NCI-H1930 (cell line): ENCODE data around the gene ADIPOR2.

ENCODE experiments used
- DNase-seq, 2 experiments: peaks; one replicate each; lab custom pipeline; 2025; lab: John Stamatoyannopoulos, UW

ADIPOR2 gene

DNA sequence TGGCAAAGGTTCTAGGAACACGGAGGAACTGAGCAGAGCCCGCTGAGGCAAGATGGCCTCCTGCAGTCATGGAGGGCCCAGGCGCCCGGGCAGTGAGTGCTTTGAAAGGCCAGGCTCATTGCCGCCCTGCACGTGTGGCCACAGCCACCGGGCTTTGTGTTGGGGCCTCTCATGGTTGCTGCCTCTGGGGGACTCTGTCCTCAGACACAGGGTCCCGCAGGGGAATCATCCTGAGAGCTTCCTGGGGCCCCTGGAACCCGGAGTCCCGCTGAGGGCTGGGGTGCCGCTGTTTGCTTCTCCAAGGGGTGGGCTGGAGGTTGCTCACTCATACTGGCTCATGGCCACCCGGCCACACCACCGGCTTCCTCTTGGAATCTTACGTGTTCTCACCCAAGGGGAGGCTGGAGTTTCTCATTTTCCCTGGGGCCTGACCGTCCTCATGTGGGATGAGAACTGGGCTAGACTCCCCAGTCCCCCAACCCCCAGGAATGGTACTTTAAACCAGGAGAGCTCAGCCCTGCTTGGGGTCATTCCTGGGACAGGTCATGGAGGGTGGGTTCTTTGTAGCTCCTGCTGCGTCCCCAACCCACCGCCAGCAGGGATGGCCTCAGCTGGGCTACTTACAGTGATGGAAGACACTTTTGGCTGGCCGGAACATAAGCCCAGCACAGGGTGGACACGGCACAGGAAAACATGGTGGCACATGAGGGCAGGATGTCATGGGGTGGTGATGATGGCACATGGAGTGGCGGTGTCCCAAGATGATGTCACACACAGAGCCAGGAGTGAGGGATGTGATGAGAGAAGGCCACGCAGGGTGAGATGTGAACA lies 108.4 kb downstream of the ADIPOR2 start:
- DNase-seq: no peak

DNA sequence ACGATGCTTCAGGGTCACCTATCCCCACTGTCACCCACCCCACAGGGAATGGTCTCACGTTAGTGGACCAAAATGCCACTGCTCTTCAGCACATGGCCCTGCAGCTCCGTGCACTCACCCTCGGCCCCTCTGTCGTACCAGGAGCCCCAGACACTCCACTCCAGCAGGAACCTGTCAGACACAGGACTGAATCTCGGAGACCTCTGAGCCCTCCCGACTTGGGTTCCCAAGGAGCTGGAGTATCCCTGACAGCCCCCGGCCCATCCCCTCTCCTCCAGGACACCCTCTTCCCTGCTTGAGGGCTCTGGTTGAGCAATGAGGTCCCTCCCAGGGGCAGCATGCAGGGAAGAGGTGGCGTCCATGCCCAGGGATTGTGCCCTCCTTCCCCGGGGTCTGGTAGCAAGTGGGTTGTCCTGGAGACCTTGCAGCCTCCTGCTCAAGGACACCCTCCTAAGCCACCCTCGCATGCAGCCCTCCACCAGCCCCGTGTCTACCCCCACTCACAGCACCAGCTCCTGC lies 109.1 kb downstream of the ADIPOR2 start:
- no peak for DNase-seq

DNA sequence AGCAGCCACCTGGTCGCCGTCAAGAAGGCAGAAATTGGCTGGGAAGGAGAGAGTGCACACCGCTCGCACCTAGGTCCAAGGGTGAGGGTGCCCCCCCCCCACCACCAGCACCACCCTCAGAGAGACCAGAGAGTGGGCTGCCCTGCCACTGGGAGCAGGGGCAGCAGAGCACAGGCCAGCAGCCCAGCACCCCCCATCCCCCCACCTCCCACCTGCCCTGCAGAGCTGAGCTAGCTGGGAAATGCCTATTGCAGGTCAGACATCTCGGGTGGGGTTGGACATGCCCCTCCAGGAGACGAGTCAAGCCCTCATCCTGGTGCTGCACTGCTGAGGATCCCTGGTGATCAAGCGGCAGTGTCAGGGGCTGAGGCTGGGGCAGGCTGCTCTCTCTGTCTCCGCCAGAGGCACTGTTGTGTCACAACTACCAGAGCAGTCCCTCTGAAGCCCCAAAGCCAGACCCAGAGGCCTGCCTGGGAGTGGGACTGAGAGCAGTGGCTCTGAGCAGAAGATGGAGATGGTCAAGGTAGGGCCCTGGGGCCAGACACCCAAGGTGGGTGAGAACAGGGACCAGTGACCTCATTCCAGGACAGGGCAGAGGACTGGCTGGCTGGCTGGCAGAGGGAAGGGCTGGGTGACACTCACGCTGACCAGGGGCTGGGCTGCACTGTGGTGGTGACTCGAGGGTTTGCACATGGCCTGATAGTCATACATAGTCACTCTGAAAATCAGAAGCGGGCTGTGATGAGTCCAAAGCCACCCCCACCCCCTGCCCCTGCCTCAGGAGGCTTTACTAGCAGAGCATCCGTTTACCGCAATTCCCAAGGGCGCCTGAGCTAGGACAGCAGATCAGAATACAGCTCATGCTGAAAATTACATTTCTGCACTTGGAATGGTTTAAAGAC lies 109.8 kb downstream of the ADIPOR2 start:
- DNase-seq: no peak

DNA sequence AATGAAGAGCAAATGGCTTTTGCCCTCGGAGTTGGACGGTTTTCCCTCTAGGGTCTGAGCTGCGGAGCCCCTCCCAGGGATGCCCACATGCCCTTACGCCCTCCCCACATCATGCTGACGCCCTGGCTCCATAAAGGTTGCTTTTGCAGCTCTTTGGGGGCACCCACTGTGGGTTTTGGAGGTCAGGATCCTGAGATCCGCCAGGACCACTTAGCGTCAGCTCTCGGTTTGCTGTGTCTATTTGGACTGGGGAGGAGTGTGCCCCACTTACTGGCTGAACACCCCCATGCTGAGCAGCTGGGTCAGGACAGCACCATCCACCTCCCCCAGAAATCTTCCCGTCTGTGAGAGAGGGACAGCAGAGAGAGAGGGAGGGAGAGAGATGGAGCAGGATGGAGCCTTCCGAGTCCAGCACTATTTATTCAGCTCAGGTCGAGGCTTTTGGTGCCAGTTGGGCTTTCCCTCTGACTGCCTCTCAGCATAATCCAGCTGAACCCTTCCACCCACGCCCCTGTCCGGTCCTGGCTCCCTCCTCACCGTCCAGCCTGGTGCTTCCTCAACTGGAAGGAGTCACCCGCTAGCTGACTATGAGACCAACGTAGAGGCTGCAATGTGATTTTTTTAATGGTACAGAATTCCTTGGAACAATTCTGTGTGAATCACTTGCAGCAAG lies 110.6 kb downstream of the ADIPOR2 start:
- DNase-seq: no peak

DNA sequence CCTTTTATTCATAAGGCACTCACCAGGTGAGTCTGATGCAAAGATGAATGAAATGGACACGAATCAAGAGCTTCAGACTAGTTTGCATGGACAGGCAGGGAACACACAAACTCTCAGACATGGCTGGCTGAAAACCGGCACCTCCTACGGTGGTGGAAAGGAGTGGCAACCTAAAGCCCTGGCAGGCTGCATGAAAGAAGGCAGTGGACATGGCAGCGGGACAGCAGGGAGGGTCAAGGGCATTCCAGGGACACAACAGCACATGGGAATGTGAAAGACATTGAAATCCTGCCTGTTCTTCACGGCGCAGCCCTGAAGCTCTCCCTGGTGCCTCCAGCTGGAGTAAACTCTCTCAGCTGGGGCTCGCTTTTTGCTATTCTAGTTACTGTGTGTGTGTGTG lies 112.9 kb downstream of the ADIPOR2 start:
- DNase-seq: no peak

DNA sequence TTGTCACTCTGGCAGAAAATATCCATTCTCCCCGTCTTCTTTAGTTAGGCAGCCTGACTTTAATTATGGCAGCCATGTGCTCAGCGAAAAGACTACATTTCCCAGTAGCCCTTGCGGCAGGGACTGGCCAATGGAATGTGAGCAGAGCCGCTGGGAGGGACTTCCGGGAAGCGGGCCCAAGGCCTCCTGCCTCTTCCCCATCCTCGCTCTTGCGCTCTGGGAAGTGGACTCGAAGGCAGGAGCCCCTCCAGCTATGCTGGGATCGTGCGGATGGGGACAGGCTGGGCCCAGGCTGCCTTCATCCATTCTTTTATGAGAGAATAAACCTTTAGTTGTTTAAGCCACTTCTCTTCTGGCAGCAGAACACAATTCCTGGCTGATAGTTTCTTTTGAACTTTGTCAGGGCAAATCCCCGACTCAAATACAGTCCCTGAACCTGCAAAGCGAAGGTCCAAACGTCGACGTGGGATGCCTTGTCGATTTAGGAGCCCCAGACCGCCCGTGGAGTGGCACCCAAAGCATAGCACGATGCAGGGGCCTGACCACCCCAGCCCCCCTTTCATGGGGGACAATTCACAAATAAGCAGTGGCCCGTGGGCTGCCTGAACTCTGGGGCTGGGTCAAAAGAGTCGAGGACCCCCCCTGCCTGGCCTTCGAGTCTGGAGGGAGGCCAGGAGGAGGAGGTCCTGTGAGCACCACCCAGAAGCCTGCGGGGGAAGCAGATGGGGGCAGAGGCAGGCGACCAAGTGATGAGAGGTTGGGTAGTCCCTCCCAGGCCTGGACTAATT lies 113.9 kb downstream of the ADIPOR2 start:
- DNase-seq: peak; percentile 77 to 90

DNA sequence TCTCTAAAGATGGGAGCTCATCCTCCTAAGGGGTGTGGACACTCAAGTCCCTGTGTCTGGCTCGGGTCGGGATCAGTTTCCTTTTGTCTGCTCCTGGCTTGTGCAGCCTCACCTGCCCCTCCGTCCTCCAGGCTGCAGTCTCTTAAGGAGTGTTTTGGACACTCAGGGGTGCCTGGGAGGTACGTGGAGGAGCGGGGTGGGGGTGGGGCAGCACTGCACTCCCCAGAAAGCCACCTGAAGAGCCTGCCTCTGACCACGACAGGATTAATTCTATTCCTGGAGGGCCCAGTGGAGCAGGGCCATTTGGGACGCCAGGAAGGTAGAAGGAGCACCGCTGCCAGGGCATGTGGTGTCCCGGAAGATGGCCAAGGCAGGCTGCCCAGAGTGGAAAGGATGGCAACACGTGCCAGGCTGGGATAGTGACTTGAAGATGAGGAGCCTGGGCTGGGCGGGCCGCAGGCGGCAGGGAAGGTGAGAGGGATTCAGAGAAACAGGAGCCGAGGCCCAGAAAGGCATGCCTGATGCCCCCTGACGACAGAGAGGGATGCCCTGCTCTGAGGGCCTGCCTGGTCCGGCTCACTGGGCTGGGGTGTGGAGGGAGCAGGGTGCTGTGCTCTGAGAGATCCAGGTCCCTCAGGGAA lies 114.7 kb downstream of the ADIPOR2 start:
- DNase-seq: no peak

DNA sequence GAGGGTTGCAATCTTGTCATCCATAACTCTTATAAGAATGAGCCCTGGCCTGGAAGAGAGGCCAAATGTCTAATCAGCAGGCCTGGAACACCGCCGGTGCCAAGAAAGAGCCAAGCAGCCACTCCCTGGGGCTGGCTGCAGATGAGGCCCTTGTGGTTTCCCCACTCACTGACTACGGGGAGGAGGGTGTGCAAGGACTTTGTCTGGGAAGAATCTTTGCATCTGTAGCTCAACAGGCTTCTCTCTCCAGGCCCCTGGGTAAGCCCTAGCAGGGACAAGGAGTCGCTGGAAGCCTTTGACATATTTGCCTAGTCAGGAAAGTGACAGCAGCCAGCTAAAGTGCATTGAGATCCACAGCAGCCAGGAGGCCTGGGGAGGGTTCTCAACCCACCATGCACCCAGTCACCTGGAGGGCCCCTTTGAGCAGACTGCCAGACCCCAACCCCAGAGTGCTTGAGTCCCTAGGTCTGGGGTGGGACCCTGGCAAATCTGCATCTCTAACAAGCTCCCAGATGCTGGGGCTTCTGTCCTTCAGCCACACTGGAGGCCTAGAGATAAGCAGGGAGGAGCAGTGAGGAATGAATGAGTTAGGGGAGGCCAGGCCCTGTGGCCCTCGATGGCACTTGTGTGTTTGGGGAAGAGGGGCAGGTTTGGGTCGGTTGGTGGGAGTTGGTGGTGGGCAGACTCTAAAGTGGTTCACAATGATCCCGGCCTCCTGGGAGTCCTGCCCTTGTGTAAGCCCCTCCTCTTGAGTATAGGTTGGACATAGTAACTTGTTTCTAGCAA lies 115.6 kb downstream of the ADIPOR2 start:
- no peak for DNase-seq

DNA sequence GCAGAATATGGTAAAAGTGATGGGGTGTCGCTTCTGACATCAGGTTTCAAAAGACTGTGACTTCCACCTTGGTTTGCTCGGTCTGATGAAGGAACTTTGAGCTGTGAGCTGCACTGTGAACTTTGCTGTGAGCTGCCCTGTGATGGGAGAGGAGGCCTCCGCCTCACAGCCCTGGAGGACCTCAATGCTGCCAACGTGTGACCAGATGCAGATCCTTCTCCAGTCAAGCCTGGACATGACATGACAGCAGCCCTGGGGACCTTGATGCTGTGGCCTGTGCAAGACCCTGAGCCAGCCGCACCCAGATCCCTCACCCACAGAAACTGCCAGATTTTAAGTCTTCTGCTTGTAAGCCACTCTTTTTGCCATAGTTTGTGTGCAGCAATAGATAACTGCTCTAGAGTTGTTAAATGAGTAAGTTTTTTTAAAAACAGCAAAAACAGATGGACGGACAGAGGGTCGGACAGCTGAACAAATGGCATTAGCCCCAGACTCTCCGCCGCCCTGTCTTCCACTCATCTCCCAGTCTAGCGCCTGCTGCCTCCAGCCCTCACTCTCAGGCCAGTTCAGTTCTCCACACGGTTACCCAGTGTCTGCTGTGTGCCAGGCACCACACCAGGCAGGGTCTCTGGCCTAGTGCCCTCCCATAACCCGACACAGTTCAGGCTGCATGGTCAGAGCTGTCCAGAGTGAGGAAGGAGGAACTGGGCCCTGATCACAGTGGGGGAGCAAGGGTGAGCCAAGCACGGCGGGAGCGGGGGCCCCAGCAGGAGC lies 116.4 kb downstream of the ADIPOR2 start:
- no peak for DNase-seq

DNA sequence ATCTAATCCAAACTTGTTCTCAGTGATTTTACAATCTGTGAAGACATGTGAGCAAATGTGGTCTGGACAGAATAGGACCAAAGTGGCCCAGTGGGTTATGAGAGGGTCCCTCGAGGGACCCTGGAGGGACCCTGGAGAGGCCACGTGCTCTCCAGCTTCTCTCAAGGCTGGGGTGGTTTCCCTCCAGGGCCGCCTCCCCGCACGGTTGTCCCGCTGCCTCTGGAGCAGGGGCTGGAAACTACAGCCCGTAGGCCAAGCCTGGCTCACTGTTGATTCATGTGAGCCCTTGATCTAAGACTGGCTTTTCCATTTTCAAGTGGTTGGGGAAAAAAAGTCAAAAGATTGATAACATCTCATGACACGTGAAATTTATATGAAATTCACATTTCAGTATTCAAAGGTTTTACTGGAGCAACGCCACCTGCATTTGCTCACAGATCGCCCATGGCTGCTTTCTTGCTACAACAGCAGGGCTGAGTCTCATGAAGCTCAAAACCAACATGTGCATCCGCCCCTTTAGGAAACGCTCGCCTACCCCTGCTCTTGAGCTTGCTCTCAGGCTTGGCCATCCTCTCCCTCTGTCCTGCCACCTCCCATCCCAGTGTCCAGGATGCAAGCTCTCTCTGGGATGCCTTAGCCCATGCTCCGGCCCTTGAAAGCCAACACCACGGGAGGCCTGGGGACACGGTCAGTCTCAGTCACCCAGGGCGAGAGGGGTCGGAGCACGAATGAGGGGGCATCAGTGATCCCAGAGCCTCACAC lies 117.3 kb downstream of the ADIPOR2 start:
- no peak for DNase-seq

DNA sequence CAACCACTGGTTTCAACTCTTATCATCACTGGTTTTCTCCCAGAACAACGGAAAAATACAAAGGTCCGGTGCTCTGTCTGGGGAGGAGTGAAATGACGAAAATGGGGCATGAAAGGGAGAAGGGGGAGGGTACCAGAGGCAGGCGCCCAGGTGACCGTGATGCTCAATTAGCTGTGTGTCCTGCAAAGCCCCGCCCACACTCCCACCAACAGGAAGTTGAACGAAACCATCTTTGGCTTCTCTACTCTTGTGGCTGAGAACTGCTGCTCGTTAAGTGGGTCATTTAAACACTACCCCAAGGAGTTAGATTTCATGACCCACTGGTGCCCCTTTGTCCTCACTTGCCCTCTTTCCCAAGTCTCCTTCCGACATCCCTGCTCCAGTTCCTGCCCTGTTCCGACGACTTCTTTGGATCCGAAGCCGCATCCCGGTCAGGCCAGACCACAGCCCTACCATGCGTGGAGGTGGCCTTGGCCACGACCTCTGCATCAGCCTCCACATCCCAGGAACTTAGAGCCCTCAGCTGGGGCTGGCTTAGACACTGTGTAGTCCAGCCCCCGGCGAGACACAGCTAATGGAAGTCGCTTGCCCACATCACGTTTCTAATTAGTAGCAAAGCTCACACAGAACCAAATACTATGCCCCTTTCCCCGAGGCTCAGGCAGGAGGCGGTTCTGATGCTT lies 118.1 kb downstream of the ADIPOR2 start:
- no peak for DNase-seq

DNA sequence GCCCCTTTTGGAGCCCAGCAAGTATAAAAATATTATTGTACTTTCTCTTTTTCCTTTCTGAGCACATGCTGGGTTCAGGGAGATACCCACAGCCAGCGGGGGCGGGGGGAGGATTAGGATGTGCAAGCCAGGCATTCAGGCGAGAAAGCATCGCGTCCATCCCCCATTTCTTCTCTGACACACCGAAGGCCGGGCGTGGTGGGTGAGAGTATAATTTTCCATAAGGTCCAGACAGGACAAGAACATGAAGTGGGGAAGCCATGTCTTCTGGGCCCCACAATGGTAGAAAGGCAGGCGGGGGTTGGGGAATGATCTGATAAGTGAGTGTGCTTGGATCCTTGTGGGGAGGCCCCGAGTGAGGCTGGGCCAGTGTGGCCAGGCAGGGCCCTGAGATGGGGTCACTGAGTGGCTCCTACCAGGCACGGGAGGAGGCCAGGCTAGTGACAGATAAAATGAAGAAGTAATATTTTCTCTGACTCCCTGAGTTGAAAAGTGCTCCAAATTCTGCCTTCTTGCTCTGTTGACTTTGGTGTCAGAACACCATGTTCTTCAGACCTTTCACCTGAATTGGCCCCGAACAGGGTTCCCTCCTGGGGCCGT lies 118.8 kb downstream of the ADIPOR2 start:
- DNase-seq: no peak

DNA sequence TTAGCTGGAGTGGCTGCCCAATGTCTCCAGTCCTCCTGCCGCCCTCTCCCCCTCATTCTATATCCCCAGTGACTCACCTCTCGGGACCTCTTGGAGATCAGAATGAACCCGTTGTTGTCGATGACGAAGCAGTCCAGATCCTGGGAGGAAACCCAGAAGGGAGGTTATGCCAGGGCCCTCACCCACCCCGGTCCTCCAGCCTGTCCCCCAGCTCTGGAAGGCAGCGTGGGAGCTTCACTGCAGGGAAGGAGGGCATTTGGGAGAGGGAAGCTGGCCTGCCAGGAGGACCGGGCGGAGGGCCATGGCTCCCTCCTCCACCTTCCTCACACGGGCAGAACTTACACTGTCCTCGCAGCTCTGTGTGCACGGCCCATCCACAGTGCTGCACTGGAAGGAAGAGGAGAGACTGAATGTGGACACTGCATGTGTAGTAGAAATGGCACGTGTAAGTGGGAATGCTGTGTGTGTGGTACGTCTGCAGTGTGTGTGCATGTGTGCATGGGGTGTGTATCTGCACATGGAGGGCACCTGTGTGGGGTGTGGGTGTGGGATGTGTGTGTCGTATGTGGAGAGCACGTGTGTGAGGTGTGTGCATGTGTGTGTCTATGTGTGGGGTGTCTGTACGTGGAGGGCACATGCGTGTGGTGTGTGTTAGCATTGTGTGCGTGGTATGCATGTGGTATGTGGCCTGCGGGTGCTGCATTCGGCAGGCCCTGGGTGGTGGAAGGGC lies 119.5 kb downstream of the ADIPOR2 start:
- DNase-seq: no peak

DNA sequence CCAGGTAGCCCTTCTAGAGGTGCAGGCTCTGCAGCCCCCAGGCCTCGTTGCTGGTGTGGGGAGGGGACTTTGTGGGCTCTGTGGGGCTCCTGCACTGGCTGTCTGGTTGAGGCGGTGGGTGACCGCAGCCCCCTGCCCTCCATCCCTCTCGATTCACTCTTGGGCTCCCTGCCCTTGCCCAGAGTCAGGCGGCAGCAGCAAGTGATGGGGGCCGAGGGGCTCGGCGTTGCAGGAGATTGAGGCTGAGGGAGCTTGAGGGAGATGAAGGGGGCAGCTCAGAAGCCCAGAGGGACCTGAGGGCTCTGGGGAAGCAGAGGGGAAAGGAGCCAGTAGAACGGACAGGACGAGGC lies 120.0 kb downstream of the ADIPOR2 start:
- DNase-seq: no peak

DNA sequence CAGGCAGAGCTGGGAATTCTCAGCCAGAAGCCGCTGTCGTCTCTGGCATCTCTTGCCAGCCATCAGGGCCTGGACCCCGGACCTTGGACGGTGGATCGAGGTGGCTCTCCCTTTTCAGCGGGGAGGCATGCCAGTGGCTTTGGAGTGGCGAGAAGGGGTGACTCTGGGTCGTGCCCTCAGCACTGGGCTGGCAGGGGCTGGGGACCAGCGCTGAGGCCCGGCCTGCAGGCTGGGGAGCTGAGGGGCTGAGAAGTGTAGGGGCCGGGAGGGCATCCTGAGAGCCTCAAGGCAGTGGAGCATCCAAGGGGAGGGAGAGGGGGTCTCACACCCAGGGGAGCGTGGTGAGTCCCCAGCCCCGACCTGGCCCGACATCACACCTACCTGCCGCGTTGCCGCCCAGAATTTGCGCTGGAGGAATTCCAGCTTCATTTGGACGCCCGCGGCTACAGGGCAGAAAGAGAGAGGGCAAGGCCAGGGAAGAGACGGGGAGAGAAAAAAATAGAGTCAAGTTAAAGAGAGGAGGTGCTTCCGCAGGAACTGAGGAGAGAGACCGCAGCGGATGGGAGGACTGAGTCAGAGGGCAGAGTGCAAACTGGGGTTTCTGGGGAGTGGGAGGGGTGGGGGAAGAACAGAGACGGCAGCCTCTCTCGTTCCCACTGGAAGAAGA lies 120.5 kb downstream of the ADIPOR2 start:
- DNase-seq: no peak

DNA sequence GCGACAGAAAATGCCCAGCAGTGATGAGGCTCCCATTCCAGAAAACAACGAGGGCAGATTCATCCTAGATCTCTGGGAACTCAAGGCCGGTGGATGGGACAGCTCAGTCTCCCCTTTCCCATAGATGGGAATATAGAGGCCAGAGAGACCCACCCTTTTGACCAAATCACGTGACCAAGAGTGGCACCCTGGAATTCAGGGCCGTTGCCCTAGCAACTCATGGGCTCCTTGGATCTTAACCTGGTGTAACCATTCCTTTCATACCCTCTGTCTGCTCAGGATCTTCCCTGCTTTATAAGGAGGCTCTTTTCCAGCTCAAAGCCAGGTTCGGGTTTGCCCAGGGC lies 121.0 kb downstream of the ADIPOR2 start:
- DNase-seq: no peak
